ENCODE measurements around the gene UXT. TPM values are rescaled to one million over a fixed set of nuclear protein-coding genes. Genes with fewer than 3 reads are reported as not detected.

The UXT gene
- total and polyA plus RNA-seq, 8 donors, result 2.9 to 320 (median 90.0) TPM

- H3K4me1 ChIP-seq, result no peaks in the 10 kb centered on the region
- H3K9me3 ChIP-seq, result no peaks in the 10 kb centered on the region
- no peaks in the 10 kb centered on the region for H3K36me3 ChIP-seq
- H3K27ac ChIP-seq, result no peak overlapping the region
- WGBS, 5 donors, result 74 to 82% (median 80%) methylated on average over 5 of the region's 5 CpGs
- intact Hi-C loops (cut with DNase I; ENCODE audit: low total_unique reads), result no loop called here
- TF ChIP-seq POLR2AphosphoS5 (IDR thresholded peaks at IDR 0.05) (no peak), CTCF (IDR thresholded peaks at IDR 0.05) (no peak), EP300 (IDR thresholded peaks at IDR 0.05) (no peak), POLR2A (IDR thresholded peaks at IDR 0.05) (no peak)
- H3K4me3 ChIP-seq, result no peak overlapping the region
- no peaks in the 10 kb centered on the region for H3K27me3 ChIP-seq
- DNase-seq, result no peak
Observed at GRCh38 chrX:47664737-47665136, 5.8 kb upstream of the UXT start.

GRCh38 chrX:47662144-47662657 is 3.2 kb upstream of the UXT start:
- intact Hi-C loops (cut with DNase I; ENCODE audit: low total_unique reads), result no loop called here
- Histone ChIP-seq H3K27me3 (no peaks in the 10 kb centered on the region), H3K4me1 (peaks cover 0 to 8% (median 0%) of the 10 kb centered on the region in 4 donors), H3K9me3 (no peaks in the 10 kb centered on the region), H3K27ac (peak overlapping the region in 1 of 5 donors; percentile 46), H3K4me3 (no peak overlapping the region), H3K36me3 (peaks cover 0 to 4% (median 3%) of the 10 kb centered on the region in 4 donors)
- TF ChIP-seq POLR2A (IDR thresholded peaks at IDR 0.05) (no peak), POLR2AphosphoS5 (IDR thresholded peaks at IDR 0.05) (peak in 1 of 3 donors; percentile 10)
- 17 to 92% (median 86%) methylated on average over 1 of the region's 1 CpG for WGBS, 5 donors
- no peak for DNase-seq

- peaks cover 0 to 11% (median 10%) of the 10 kb centered on the region in 4 donors for H3K36me3 ChIP-seq
- no peak for TF ChIP-seq EP300 (IDR thresholded peaks at IDR 0.05)
- no peak for TF ChIP-seq POLR2AphosphoS5 (IDR thresholded peaks at IDR 0.05)
- TF ChIP-seq CTCF (IDR thresholded peaks at IDR 0.05), result no peak
- TF ChIP-seq POLR2A (IDR thresholded peaks at IDR 0.05), result no peak
- H3K4me3 ChIP-seq, result no peak overlapping the region
- H3K27me3 ChIP-seq, result no peaks in the 10 kb centered on the region
- no peaks in the 10 kb centered on the region for H3K9me3 ChIP-seq
- DNase-seq, result no peak
- H3K4me1 ChIP-seq, result peaks cover 0 to 8% (median 0%) of the 10 kb centered on the region in 4 donors
- peak overlapping the region in 1 of 5 donors; percentile 46 for H3K27ac ChIP-seq
- WGBS, 5 donors, result 86 to 95% (median 93%) methylated on average over 6 to 7 of the region's 7 CpGs
- intact Hi-C loops (cut with DNase I; ENCODE audit: low total_unique reads), result no loop called here
Observed at GRCh38 chrX:47661539-47661938, 2.6 kb upstream of the UXT start.

- TF ChIP-seq CTCF (IDR thresholded peaks at IDR 0.05) (no peak), POLR2AphosphoS5 (IDR thresholded peaks at IDR 0.05) (no peak), EP300 (IDR thresholded peaks at IDR 0.05) (no peak), POLR2A (IDR thresholded peaks at IDR 0.05) (no peak)
- peak overlapping the region; percentile 58 to 97 (median 96) for H3K27ac ChIP-seq
- H3K27me3 ChIP-seq, result no peaks in the 10 kb centered on the region
- intact Hi-C loops (cut with DNase I; ENCODE audit: low total_unique reads), result no loop called here
- peak overlapping the region; percentile 48 to 62 (median 50) for H3K4me3 ChIP-seq
- H3K4me1 ChIP-seq, result peaks cover 0 to 8% (median 0%) of the 10 kb centered on the region in 4 donors
- H3K9me3 ChIP-seq, result no peaks in the 10 kb centered on the region
- peaks cover 0 to 32% (median 29%) of the 10 kb centered on the region in 4 donors for H3K36me3 ChIP-seq
- DNase-seq, result no peak
- WGBS, 5 donors, result 21 to 45% (median 30%) methylated on average over 8 of the region's 8 CpGs
Observed at GRCh38 chrX:47659421-47659726, 394 bp upstream of the UXT start.

- H3K4me1 ChIP-seq, result peaks cover 0 to 8% (median 0%) of the 10 kb centered on the region in 4 donors
- intact Hi-C loops (cut with DNase I; ENCODE audit: low total_unique reads), result no loop called here
- H3K27ac ChIP-seq, result peak overlapping the region; percentile 82 to 97 (median 96)
- no peak for TF ChIP-seq CTCF (IDR thresholded peaks at IDR 0.05)
- no peak for TF ChIP-seq POLR2A (IDR thresholded peaks at IDR 0.05)
- no peak for TF ChIP-seq EP300 (IDR thresholded peaks at IDR 0.05)
- TF ChIP-seq POLR2AphosphoS5 (IDR thresholded peaks at IDR 0.05), result no peak
- no peaks in the 10 kb centered on the region for H3K27me3 ChIP-seq
- no peaks in the 10 kb centered on the region for H3K9me3 ChIP-seq
- WGBS, 5 donors, result 0 to 53% (median 7%) methylated on average over 13 of the region's 13 CpGs
- H3K36me3 ChIP-seq, result peaks cover 0 to 41% (median 39%) of the 10 kb centered on the region in 4 donors
- peak overlapping the region; percentile 48 to 62 (median 50) for H3K4me3 ChIP-seq
- DNase-seq, result no peak
Observed at GRCh38 chrX:47658301-47658683, 688 bp downstream of the UXT start.
